ENCODE measurements around the gene CNKSR2.

GRCh38 chrX:21490341-21490740, 116.1 kb downstream of the CNKSR2 start:
- TF ChIP-seq, protein P1, sequence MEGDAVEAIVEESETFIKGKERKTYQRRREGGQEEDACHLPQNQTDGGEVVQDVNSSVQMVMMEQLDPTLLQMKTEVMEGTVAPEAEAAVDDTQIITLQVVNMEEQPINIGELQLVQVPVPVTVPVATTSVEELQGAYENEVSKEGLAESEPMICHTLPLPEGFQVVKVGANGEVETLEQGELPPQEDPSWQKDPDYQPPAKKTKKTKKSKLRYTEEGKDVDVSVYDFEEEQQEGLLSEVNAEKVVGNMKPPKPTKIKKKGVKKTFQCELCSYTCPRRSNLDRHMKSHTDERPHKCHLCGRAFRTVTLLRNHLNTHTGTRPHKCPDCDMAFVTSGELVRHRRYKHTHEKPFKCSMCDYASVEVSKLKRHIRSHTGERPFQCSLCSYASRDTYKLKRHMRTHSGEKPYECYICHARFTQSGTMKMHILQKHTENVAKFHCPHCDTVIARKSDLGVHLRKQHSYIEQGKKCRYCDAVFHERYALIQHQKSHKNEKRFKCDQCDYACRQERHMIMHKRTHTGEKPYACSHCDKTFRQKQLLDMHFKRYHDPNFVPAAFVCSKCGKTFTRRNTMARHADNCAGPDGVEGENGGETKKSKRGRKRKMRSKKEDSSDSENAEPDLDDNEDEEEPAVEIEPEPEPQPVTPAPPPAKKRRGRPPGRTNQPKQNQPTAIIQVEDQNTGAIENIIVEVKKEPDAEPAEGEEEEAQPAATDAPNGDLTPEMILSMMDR (IDR thresholded peaks at IDR 0.05; ENCODE audit: poor library complexity): no peak
- TF ChIP-seq EZH2phosphoT487 (IDR thresholded peaks at IDR 0.05; ENCODE audit: low read depth, severe bottlenecking, unreplicated experiment): no peak
- no peak for TF ChIP-seq EZH2 (IDR thresholded peaks at IDR 0.05; ENCODE audit: borderline replicate concordance)

All from hepatocyte (in vitro differentiated cells).